T-cell (primary cell): Measurements from ENCODE around the gene SLC12A8. TPM values are rescaled to one million over a fixed set of nuclear protein-coding genes. Genes with fewer than 3 reads are reported as not detected.

ENCODE experiments used
- ATAC-seq, 4 experiments: fragments of 200-7000 bp in 3 of 4; fragments of 150-1000 bp in 1 of 4; cut with Tn5 transposase; replicated peaks in 1 of 4; 1 replicate in 3 of 4; 2 replicates in 1 of 4; pipeline ENCODE4 v1.10.0; 2021; ENCODE audit warnings: moderate library complexity in 3 of 4, mild to moderate bottlenecking in 2 of 4, moderate number of reproducible peaks in 1 of 4
- CTCF ChIA-PET, 2 donors: fragments of 300-600 bp; sonication (Branson Sonifier 250); formaldehyde crosslinking; loops; one replicate each; lab custom pipeline; 2022; ENCODE audit warnings: antibody characterized with exemption in 2 of 2; lab: Charles Lee
- POLR2A ChIA-PET, 2 donors: fragments of 300-600 bp; sonication (Branson Sonifier 250); formaldehyde crosslinking; loops; one replicate each; lab custom pipeline; 2022; ENCODE audit warnings: antibody characterized with exemption in 2 of 2; lab: Charles Lee
- DNase-seq, 35 experiments: peaks; one replicate each; pipeline versions ENCODE4 v3.0.0 to v3.0.0-alpha.2; 2013 to 2023
- H3K27ac ChIP-seq: one replicate; pipeline ENCODE4 v1.5.1; 2013; ENCODE audit warnings: low read length
- H3K27me3 ChIP-seq, 2 experiments: replicated peaks in 1 of 2; 1 replicate in 1 of 2; 2 replicates in 1 of 2; pipeline versions ENCODE4 v1.6.1 to v1.7.0; 2013; ENCODE audit warnings: low read length in 1 of 2, mixed read lengths in 1 of 2; ENCODE audit not compliant: control insufficient read depth in 2 of 2, insufficient read depth in 2 of 2; ENCODE audit errors: extremely low read depth in 1 of 2
- H3K36me3 ChIP-seq, 2 donors: 1 replicate in 1 of 2; 2 replicates in 1 of 2; pipeline versions ENCODE4 v1.6.1 to v1.7.0; 2013; ENCODE audit warnings: low read length in 1 of 2; ENCODE audit not compliant: control insufficient read depth in 2 of 2, insufficient read depth in 1 of 2; ENCODE audit errors: extremely low read depth in 1 of 2
- H3K4me1 ChIP-seq, 2 experiments: 1 replicate in 1 of 2; 2 replicates in 1 of 2; pipeline versions ENCODE4 v1.6.1 to v1.7.0; 2013; ENCODE audit warnings: low read length in 2 of 2, mixed read lengths in 1 of 2; ENCODE audit not compliant: insufficient read depth in 2 of 2, control insufficient read depth in 1 of 2; ENCODE audit errors: extremely low read depth in 1 of 2
- H3K4me3 ChIP-seq, 2 donors: 1 replicate in 1 of 2; 2 replicates in 1 of 2; pipeline versions ENCODE4 v1.5.1 to v1.7.0; 2013; ENCODE audit warnings: mild to moderate bottlenecking in 2 of 2, low read length in 1 of 2, moderate library complexity in 1 of 2; ENCODE audit not compliant: control insufficient read depth in 1 of 2; ENCODE audit errors: extremely low read depth in 1 of 2
- H3K9me3 ChIP-seq: 2 replicates; pipeline ENCODE4 v1.7.0; 2013
- H3K27ac Mint-ChIP-seq, 2 donors: one replicate each; pipeline ENCODE4 v1.8.0; 2020 to 2021; ENCODE audit warnings: mild to moderate bottlenecking in 2 of 2, mixed read lengths in 2 of 2
- H3K27me3 Mint-ChIP-seq, 2 donors: one replicate each; pipeline ENCODE4 v1.8.0; 2021 to 2022; ENCODE audit warnings: mixed read lengths in 2 of 2
- H3K36me3 Mint-ChIP-seq: one replicate; pipeline ENCODE4 v1.8.0; 2021; ENCODE audit warnings: mixed read lengths
- H3K4me1 Mint-ChIP-seq, 3 donors: one replicate each; pipeline ENCODE4 v1.8.0; 2020 to 2022; ENCODE audit warnings: mixed read lengths in 3 of 3, mild to moderate bottlenecking in 1 of 3
- H3K4me3 Mint-ChIP-seq, 3 donors: one replicate each; pipeline ENCODE4 v1.8.0; 2020 to 2022; ENCODE audit warnings: mild to moderate bottlenecking in 3 of 3, mixed read lengths in 3 of 3, moderate library complexity in 3 of 3
- H3K9me3 Mint-ChIP-seq, 3 donors: one replicate each; pipeline ENCODE4 v1.8.0; 2020 to 2022; ENCODE audit warnings: mixed read lengths in 3 of 3
- WGBS: methylation state at CpG from one replicate; pipeline ENCODE4 v1.1.5; 2013; ENCODE audit warnings: missing lambda C conversion rate; ENCODE audit not compliant: insufficient coverage; 5-methylcytosine and 5-hydroxymethylcytosine counted together
- total RNA-seq, 35 experiments: library from RNA in 6 of 35; stranded (reverse) in 6 of 35; fragments of 120-200 nt in 1 of 35; gene quantifications; one replicate each; pipeline versions ENCODE4 v1.2.1 to v1.2.4 and lab custom pipeline; 2013 to 2026

SLC12A8 gene
- total RNA-seq, 5 donors from 2014 or later (not counting 1 experiment from before 2014, with no cell fraction given): 0.50 to 0.96 (median 0.60) TPM; not detected in 2

GRCh38 chr3:125175295-125176078, 37.1 kb downstream of the SLC12A8 start:
- H3K27ac Mint-ChIP-seq: no peak overlapping the region
- POLR2A ChIA-PET: no interaction called here

GRCh38 chr3:125172346-125172745, 40.2 kb downstream of the SLC12A8 start:
- no peaks in the 10 kb centered on the region for H3K9me3 ChIP-seq
- no peak overlapping the region for H3K4me3 ChIP-seq
- H3K27ac ChIP-seq: no peak overlapping the region
- peaks cover 6% of the 10 kb centered on the region for H3K36me3 Mint-ChIP-seq
- no peak overlapping the region for H3K27ac Mint-ChIP-seq
- H3K27me3 ChIP-seq: peaks cover 0 to 6% of the 10 kb centered on the region in 2 experiments
- ChIA-PET CTCF (no interaction called here), POLR2A (no interaction called here)
- DNase-seq (no peak), ATAC-seq (no peak)
- H3K36me3 ChIP-seq: no peaks in the 10 kb centered on the region
- no peaks in the 10 kb centered on the region for H3K4me1 ChIP-seq
- peaks cover 0 to 8% (median 0%) of the 10 kb centered on the region in 3 donors for H3K4me1 Mint-ChIP-seq
- H3K4me3 Mint-ChIP-seq: no peak overlapping the region
- peaks cover 3 to 16% (median 9%) of the 10 kb centered on the region in 3 donors for H3K9me3 Mint-ChIP-seq
- peaks cover 0 to 4% of the 10 kb centered on the region in 2 donors for H3K27me3 Mint-ChIP-seq
- no CpG with 5 or more reads among the region's 2 CpGs for WGBS

More at GRCh38 chr3:125175295-125176078, 37.1 kb downstream of the SLC12A8 start:
- no peak overlapping the region for H3K27ac ChIP-seq
- no peak overlapping the region for H3K4me3 ChIP-seq
- H3K4me1 ChIP-seq: no peaks in the 10 kb centered on the region
- peaks cover 3 to 16% (median 9%) of the 10 kb centered on the region in 3 donors for H3K9me3 Mint-ChIP-seq
- no peak for ATAC-seq
- WGBS: 74% methylated on average over 3 of the region's 7 CpGs
- no peaks in the 10 kb centered on the region for H3K36me3 ChIP-seq
- no peaks in the 10 kb centered on the region for H3K9me3 ChIP-seq
- no peak for DNase-seq
- H3K4me1 Mint-ChIP-seq: no peaks in the 10 kb centered on the region
- no peaks in the 10 kb centered on the region for H3K27me3 Mint-ChIP-seq
- H3K4me3 Mint-ChIP-seq: no peak overlapping the region
- CTCF ChIA-PET: interaction anchor here in 1 of 2 donors (0.7 kb wide), 1 partner anchor 265 kb away, joined by 5 read pairs; no protein-coding TSS in a partner anchor
- H3K27me3 ChIP-seq: no peaks in the 10 kb centered on the region
- H3K36me3 Mint-ChIP-seq: peaks cover 6% of the 10 kb centered on the region

- H3K36me3 ChIP-seq: no peaks in the 10 kb centered on the region
- DNase-seq (no peak), ATAC-seq (no peak)
- no peak overlapping the region for H3K4me3 ChIP-seq
- Mint-ChIP-seq H3K27me3 (peaks cover 4% of the 10 kb centered on the region in 2 donors), H3K36me3 (peaks cover 6% of the 10 kb centered on the region), H3K27ac (no peak overlapping the region), H3K4me3 (no peak overlapping the region), H3K4me1 (peaks cover 0 to 8% (median 0%) of the 10 kb centered on the region in 3 donors), H3K9me3 (peaks cover under 1 to 8% (median 6%) of the 10 kb centered on the region in 3 donors)
- POLR2A ChIA-PET: no interaction called here
- no peaks in the 10 kb centered on the region for H3K9me3 ChIP-seq
- H3K4me1 ChIP-seq: no peaks in the 10 kb centered on the region
- CTCF ChIA-PET: no interaction called here
- peaks cover 0 to 9% of the 10 kb centered on the region in 2 experiments for H3K27me3 ChIP-seq
- WGBS: 93% methylated on average over 3 of the region's 4 CpGs
- no peak overlapping the region for H3K27ac ChIP-seq
Observed at GRCh38 chr3:125168711-125169393, 43.7 kb downstream of the SLC12A8 start.

GRCh38 chr3:125166599-125167136, 45.9 kb downstream of the SLC12A8 start:
- Histone ChIP-seq H3K27me3 (peaks cover 0 to 9% of the 10 kb centered on the region in 2 experiments), H3K4me3 (no peak overlapping the region), H3K9me3 (no peaks in the 10 kb centered on the region), H3K4me1 (no peaks in the 10 kb centered on the region), H3K36me3 (no peaks in the 10 kb centered on the region), H3K27ac (no peak overlapping the region)
- ATAC-seq: no peak
- Mint-ChIP-seq H3K27ac (no peak overlapping the region), H3K36me3 (no peaks in the 10 kb centered on the region), H3K27me3 (peaks cover 4% of the 10 kb centered on the region in 2 donors), H3K4me1 (peaks cover 0 to 8% (median 0%) of the 10 kb centered on the region in 3 donors), H3K9me3 (no peaks in the 10 kb centered on the region), H3K4me3 (no peak overlapping the region)
- no CpG with 5 or more reads among the region's 13 CpGs for WGBS
- ChIA-PET POLR2A (no interaction called here), CTCF (interaction anchor here in 1 of 2 donors (0.7 kb wide), 1 partner anchor 114 kb away, joined by 3 read pairs; no protein-coding TSS in a partner anchor)
- DNase-seq: no peak

GRCh38 chr3:125165948-125166553, 46.5 kb downstream of the SLC12A8 start:
- ChIA-PET CTCF (no interaction called here), POLR2A (no interaction called here)
- H3K27ac ChIP-seq: no peak overlapping the region
- no peak overlapping the region for H3K4me3 ChIP-seq
- Mint-ChIP-seq H3K4me1 (peaks cover 0 to 8% (median 0%) of the 10 kb centered on the region in 3 donors), H3K9me3 (no peaks in the 10 kb centered on the region), H3K27ac (no peak overlapping the region), H3K4me3 (no peak overlapping the region), H3K36me3 (no peaks in the 10 kb centered on the region), H3K27me3 (peaks cover 4% of the 10 kb centered on the region in 2 donors)
- WGBS: 87% methylated on average over 16 of the region's 18 CpGs
- H3K27me3 ChIP-seq: peaks cover 0 to 9% of the 10 kb centered on the region in 2 experiments
- H3K36me3 ChIP-seq: no peaks in the 10 kb centered on the region
- DNase-seq (no peak), ATAC-seq (no peak)
- no peaks in the 10 kb centered on the region for H3K9me3 ChIP-seq
- no peaks in the 10 kb centered on the region for H3K4me1 ChIP-seq
